ENCODE data around the gene ELAVL1. TPM values are rescaled to one million over a fixed set of nuclear protein-coding genes. Genes with fewer than 3 reads are reported as not detected.

ELAVL1 gene
- total and polyA plus RNA-seq, 2 donors from 2014 or later: 34.6 to 64.7 TPM

DNA sequence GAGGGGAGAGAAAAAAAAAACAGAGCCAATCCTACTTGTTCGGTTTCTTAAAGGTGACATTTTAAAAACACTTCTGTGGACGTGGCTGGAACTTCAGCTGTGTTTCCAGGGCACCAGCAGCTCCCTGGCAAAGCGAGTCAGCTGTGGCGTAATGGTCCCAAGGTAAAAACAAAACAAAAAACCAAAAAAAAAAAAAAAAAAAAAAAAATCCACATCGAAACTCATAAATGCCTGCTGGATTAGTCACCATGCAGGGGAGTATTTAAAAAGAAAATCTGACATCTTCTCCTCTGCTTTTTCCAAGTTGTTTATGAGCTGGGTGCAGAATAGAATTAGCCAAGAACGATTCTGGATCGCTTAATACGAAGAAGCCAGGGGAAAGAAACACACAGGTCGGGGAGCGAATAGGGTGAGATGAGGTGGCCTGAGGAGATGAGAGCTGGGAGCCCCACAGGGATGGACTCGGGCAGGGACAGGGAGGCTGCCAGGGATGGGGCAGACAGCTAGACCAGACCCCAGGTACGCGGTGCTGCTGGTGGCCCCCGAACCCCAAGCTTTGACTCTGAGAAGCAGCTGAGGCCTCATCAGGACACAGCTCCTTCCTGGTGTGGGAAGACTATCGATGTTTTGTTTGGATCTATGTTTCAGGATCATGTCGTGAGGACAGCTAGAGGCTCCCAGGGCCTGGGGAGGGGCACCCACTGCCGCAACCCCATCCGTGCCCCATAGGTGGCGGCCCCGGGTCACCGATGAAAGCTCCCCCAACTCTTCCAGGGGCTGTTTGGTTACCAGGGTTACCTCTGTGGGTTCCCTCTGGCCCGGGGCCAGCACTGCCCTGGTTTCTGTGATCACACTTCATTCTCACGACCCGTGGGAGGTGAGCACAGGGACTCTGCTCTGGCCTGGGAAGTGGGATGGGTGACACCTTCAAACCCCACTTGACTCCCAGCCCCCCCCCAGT is 76.4 kb downstream of the ELAVL1 start:
- TF ChIP-seq, protein P1, sequence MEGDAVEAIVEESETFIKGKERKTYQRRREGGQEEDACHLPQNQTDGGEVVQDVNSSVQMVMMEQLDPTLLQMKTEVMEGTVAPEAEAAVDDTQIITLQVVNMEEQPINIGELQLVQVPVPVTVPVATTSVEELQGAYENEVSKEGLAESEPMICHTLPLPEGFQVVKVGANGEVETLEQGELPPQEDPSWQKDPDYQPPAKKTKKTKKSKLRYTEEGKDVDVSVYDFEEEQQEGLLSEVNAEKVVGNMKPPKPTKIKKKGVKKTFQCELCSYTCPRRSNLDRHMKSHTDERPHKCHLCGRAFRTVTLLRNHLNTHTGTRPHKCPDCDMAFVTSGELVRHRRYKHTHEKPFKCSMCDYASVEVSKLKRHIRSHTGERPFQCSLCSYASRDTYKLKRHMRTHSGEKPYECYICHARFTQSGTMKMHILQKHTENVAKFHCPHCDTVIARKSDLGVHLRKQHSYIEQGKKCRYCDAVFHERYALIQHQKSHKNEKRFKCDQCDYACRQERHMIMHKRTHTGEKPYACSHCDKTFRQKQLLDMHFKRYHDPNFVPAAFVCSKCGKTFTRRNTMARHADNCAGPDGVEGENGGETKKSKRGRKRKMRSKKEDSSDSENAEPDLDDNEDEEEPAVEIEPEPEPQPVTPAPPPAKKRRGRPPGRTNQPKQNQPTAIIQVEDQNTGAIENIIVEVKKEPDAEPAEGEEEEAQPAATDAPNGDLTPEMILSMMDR (IDR thresholded peaks at IDR 0.05; ENCODE audit: borderline replicate concordance, extremely low read depth, insufficient read depth): no peak
- DNase-seq: peak in 4 of 5 donors; percentile 63 to 86 (median 74)
- peak overlapping the region; percentile 51 to 81 for H3K27ac ChIP-seq (ENCODE audit: low read depth in 2 of 2, low read length in 2 of 2)
- H3K9ac ChIP-seq (ENCODE audit: low read length in 3 of 3): peak overlapping the region in 1 of 3 donors; percentile 61
- H3K9me3 ChIP-seq (ENCODE audit: control insufficient read depth in 2 of 3, insufficient read depth in 1 of 3, low read length in 3 of 3): no peaks in the 10 kb centered on the region
- H3K4me3 ChIP-seq (ENCODE audit: low read length in 3 of 3): no peak overlapping the region
- FAIRE-seq: no peak
- H3K4me1 ChIP-seq (ENCODE audit: control insufficient read depth in 2 of 3, insufficient read depth in 2 of 3, low read depth in 1 of 3, low read length in 3 of 3): peaks cover 0 to 20% (median 5%) of the 10 kb centered on the region in 3 donors
- H3K36me3 ChIP-seq (ENCODE audit: control insufficient read depth in 2 of 3, insufficient read depth in 3 of 3, low read length in 3 of 3): peaks cover 0 to 28% (median 20%) of the 10 kb centered on the region in 3 donors
- intact Hi-C loops (cut with DNase I): no loop called here
- no peaks in the 10 kb centered on the region for H3K27me3 ChIP-seq (ENCODE audit: control insufficient read depth, insufficient read depth, low read length)

DNA sequence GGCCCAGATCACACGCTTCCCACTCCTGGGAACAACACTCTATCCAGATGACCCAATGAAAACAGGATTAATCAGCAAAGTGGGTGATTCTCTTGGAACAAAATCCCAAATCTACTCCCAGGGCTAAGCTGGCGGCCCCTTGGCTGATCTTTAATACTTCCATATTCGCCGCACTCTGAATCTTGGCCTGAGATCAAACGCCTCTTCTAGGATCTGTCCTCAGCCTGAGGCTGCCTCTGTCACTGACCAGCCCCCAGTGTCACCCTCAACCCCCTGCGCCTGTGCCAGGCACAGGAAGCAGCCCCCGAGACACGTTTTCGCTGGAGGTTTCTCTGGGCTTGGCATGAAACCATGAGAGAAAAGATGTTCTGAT is 77.1 kb downstream of the ELAVL1 start:
- Histone ChIP-seq H3K36me3 (ENCODE audit: control insufficient read depth in 2 of 3, insufficient read depth in 3 of 3, low read length in 3 of 3) (peaks cover 0 to 21% (median 14%) of the 10 kb centered on the region in 3 donors), H3K4me1 (ENCODE audit: control insufficient read depth in 2 of 3, insufficient read depth in 2 of 3, low read depth in 1 of 3, low read length in 3 of 3) (peaks cover 0 to 20% (median 5%) of the 10 kb centered on the region in 3 donors), H3K4me3 (ENCODE audit: low read length in 3 of 3) (no peak overlapping the region), H3K27me3 (ENCODE audit: control insufficient read depth, insufficient read depth, low read length) (no peaks in the 10 kb centered on the region), H3K27ac (ENCODE audit: low read depth in 2 of 2, low read length in 2 of 2) (peak overlapping the region in 1 of 2 donors; percentile 26), H3K9ac (ENCODE audit: low read length in 3 of 3) (peak overlapping the region in 1 of 3 donors; percentile 40), H3K9me3 (ENCODE audit: control insufficient read depth in 2 of 3, insufficient read depth in 1 of 3, low read length in 3 of 3) (no peaks in the 10 kb centered on the region)
- intact Hi-C loops (cut with DNase I): no loop called here
- FAIRE-seq: no peak
- TF ChIP-seq, protein P1 (IDR thresholded peaks at IDR 0.05; ENCODE audit: borderline replicate concordance, extremely low read depth, insufficient read depth): no peak
- DNase-seq: peak in 2 of 5 donors; percentile 37 to 63

DNA sequence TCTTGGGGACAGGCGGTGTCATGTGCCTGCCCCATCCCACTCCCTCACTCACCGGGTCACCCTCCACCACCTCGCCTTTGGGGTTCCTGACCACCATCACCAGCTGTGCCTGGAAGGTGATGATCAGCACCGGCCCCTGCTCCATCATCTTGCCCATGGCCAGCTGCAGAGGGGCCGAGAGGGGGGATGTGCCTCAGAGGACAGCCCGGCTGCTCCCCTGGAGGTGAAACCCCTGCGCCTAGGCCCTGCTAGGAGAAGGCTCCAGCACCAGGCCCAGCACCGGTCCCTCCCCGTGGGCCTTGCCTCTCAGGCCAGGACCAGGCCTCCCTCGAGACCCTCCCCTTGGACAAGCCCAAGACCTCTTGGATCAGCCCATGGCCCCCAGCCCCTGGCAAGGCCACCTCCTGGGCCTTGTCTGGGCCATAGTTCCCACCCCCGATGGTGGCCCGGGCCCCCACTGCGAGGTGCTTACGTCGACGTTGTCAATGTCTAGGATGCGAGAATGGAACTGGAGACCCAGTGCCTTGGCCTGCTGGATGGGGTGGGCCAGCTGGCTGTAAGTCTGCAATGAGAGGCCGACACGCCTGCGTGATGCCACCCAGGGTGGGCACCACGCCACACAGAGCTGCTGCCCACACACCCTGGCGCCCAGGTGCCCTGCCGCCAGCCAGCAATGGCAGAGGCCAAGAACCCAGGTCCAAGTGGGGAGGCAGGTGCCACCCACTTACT is 77.7 kb downstream of the ELAVL1 start:
- intact Hi-C loops (cut with DNase I): no loop called here
- no peak overlapping the region for H3K9ac ChIP-seq (ENCODE audit: low read length in 3 of 3)
- no peaks in the 10 kb centered on the region for H3K27me3 ChIP-seq (ENCODE audit: control insufficient read depth, insufficient read depth, low read length)
- FAIRE-seq (no peak), DNase-seq (peak in 2 of 5 donors; percentile 74 to 83)
- peaks cover 0 to 20% (median 10%) of the 10 kb centered on the region in 3 donors for H3K36me3 ChIP-seq (ENCODE audit: control insufficient read depth in 2 of 3, insufficient read depth in 3 of 3, low read length in 3 of 3)
- H3K27ac ChIP-seq (ENCODE audit: low read depth in 2 of 2, low read length in 2 of 2): peak overlapping the region in 1 of 2 donors; percentile 26
- peaks cover 0 to 20% (median 5%) of the 10 kb centered on the region in 3 donors for H3K4me1 ChIP-seq (ENCODE audit: control insufficient read depth in 2 of 3, insufficient read depth in 2 of 3, low read depth in 1 of 3, low read length in 3 of 3)
- TF ChIP-seq, protein P1 (IDR thresholded peaks at IDR 0.05; ENCODE audit: borderline replicate concordance, extremely low read depth, insufficient read depth): no peak
- no peaks in the 10 kb centered on the region for H3K9me3 ChIP-seq (ENCODE audit: control insufficient read depth in 2 of 3, insufficient read depth in 1 of 3, low read length in 3 of 3)
- no peak overlapping the region for H3K4me3 ChIP-seq (ENCODE audit: low read length in 3 of 3)

Data from kidney (tissue), 14 donors.